NB4 (cell line): Measurements from ENCODE around the gene CDK14.
"Not testable (repeated sequence)": the region's sequence is repeated elsewhere in the genome, so short reads cannot be mapped to it uniquely, and the experiment has no call there.

ENCODE experiments used
- DNase-seq: peaks from one replicate; pipeline ENCODE4 v3.0.0; 2010; ENCODE audit warnings: low read depth
- H3K4me3 ChIP-seq: one replicate; pipeline ENCODE4 v1.5.1; 2011; ENCODE audit warnings: mild to moderate bottlenecking, low read depth, low read length, moderate library complexity
- MYC ChIP-seq: IDR thresholded peaks from 2 replicates; pipeline ENCODE4 v1.6.1; 2011; ENCODE audit warnings: low read depth, low read length
- POLR2A ChIP-seq: IDR thresholded peaks from 2 replicates; pipeline ENCODE4 v1.6.1; 2011; ENCODE audit warnings: mild to moderate bottlenecking; ENCODE audit not compliant: insufficient read length; ENCODE audit errors: extremely low read depth
- TF ChIP-seq, protein P1 (sequence below): IDR thresholded peaks from 2 replicates; pipeline ENCODE4 v1.6.1; 2011; ENCODE audit warnings: low read depth, low read length
- TF ChIP-seq, protein P2 (sequence below): IDR thresholded peaks from one replicate; pipeline ENCODE4 v1.5.1; 2012; ENCODE audit warnings: low read depth, low read length

Gene CDK14

DNA sequence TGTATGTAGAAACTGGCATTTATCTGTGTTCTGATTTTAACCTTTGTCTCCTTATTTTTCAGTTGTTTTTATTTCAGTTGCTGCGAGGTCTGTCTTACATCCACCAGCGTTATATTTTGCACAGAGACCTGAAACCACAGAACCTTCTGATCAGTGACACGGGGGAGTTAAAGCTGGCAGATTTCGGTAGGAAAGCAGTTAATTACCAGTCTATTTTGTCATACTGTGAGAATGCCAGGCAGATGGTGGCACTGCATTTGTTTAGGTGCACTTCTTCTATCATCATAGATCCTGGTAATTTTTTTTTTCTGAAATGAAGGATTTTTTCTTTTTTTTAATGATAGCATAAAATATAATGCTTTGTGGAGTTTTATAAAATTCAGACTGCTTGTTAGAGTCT, 321.4 kb downstream of the CDK14 start:
- TF ChIP-seq, protein P1, sequence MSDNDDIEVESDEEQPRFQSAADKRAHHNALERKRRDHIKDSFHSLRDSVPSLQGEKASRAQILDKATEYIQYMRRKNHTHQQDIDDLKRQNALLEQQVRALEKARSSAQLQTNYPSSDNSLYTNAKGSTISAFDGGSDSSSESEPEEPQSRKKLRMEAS = no peak
- TF ChIP-seq MYC = no peak
- TF ChIP-seq POLR2A = no peak
- TF ChIP-seq, protein P2, sequence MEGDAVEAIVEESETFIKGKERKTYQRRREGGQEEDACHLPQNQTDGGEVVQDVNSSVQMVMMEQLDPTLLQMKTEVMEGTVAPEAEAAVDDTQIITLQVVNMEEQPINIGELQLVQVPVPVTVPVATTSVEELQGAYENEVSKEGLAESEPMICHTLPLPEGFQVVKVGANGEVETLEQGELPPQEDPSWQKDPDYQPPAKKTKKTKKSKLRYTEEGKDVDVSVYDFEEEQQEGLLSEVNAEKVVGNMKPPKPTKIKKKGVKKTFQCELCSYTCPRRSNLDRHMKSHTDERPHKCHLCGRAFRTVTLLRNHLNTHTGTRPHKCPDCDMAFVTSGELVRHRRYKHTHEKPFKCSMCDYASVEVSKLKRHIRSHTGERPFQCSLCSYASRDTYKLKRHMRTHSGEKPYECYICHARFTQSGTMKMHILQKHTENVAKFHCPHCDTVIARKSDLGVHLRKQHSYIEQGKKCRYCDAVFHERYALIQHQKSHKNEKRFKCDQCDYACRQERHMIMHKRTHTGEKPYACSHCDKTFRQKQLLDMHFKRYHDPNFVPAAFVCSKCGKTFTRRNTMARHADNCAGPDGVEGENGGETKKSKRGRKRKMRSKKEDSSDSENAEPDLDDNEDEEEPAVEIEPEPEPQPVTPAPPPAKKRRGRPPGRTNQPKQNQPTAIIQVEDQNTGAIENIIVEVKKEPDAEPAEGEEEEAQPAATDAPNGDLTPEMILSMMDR = no peak
- no peak overlapping the region for H3K4me3 ChIP-seq
- DNase-seq = peak; percentile 12

GRCh38 chr7:90918303-90918702, 322.2 kb downstream of the CDK14 start:
- no peak overlapping the region for H3K4me3 ChIP-seq
- DNase-seq = no peak
- no peak for TF ChIP-seq MYC
- TF ChIP-seq, protein P2 = no peak
- TF ChIP-seq, protein P1 = no peak
- no peak for TF ChIP-seq POLR2A

GRCh38 chr7:90919816-90920215, 323.7 kb downstream of the CDK14 start:
- TF ChIP-seq, protein P2 = no peak
- TF ChIP-seq POLR2A (no peak), MYC (no peak)
- TF ChIP-seq, protein P1 = no peak
- H3K4me3 ChIP-seq = no peak overlapping the region
- no peak for DNase-seq

- DNase-seq = no peak
- H3K4me3 ChIP-seq = no peak overlapping the region
- TF ChIP-seq, protein P1 = no peak
- TF ChIP-seq, protein P2 = no peak
- TF ChIP-seq POLR2A (no peak), MYC (no peak)
These were observed 324.2 kb downstream of the CDK14 start for GRCh38 chr7:90920336-90920735.

DNA sequence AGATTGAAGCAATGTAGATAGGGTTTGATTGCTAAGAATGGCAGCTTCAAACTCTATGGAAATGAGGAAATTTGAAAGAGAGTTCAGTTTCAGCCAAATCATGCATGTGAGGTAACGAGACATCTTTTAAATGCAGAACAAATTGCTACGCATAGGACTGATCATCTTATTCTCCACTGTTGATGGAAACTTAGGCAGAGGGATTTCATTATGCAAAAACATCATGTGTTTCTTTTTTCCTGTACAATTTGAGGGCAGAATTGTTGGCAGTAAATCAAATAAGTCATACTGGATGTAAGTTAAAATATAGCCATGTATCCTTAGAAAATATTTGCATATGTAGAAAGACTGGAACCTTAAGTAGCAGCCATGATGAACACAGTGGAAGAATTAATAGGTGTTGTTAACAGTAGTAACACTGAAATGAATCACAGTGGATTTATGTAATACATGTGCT, 327.4 kb downstream of the CDK14 start:
- DNase-seq = no peak

GRCh38 chr7:90928700-90929424, 332.7 kb downstream of the CDK14 start:
- DNase-seq = peak; percentile 8
- not testable (repeated sequence) for H3K4me3 ChIP-seq

More for the DNA sequence above, 327.4 kb downstream of the CDK14 start:
- no peak overlapping the region for H3K4me3 ChIP-seq
- TF ChIP-seq, protein P2 = no peak
- TF ChIP-seq, protein P1 = no peak
- TF ChIP-seq POLR2A (no peak), MYC (no peak)
